Measurements from ENCODE around the gene LSM2.
"Not testable (repeated sequence)": the region's sequence is repeated elsewhere in the genome, so short reads cannot be mapped to it uniquely, and the experiment has no call there.

The LSM2 gene

DNA sequence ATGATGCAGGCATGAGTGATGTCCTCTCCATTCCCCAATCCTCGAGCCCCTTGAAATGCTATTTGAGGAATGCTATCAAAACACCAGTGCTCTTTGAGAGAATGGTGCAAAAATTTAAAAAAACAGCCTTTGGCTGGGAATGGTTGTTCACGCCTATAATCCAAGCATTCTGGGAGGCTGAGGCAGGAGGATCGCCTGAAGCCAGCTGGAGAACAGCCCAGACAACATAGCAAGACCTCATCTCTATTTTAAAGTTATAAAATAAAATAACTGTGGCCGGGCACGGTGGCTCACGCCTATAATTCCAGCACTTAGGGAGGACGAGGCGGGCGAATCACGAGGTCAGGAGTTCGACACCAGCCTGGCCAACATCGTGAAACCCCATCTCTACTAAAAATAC is 7.0 kb downstream of the LSM2 start:
- no peak for DNase-seq (ENCODE audit: low spot score)
- TF ChIP-seq, protein P1, sequence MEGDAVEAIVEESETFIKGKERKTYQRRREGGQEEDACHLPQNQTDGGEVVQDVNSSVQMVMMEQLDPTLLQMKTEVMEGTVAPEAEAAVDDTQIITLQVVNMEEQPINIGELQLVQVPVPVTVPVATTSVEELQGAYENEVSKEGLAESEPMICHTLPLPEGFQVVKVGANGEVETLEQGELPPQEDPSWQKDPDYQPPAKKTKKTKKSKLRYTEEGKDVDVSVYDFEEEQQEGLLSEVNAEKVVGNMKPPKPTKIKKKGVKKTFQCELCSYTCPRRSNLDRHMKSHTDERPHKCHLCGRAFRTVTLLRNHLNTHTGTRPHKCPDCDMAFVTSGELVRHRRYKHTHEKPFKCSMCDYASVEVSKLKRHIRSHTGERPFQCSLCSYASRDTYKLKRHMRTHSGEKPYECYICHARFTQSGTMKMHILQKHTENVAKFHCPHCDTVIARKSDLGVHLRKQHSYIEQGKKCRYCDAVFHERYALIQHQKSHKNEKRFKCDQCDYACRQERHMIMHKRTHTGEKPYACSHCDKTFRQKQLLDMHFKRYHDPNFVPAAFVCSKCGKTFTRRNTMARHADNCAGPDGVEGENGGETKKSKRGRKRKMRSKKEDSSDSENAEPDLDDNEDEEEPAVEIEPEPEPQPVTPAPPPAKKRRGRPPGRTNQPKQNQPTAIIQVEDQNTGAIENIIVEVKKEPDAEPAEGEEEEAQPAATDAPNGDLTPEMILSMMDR (IDR thresholded peaks at IDR 0.05; ENCODE audit: extremely low read depth, insufficient read depth, missing control alignments): no peak
- in situ Hi-C loops (cut with MboI; ENCODE audit: low pct_unique_long_range_greater_than_20kb, low sequenced_read_pairs, unreplicated experiment): no loop called here

DNA sequence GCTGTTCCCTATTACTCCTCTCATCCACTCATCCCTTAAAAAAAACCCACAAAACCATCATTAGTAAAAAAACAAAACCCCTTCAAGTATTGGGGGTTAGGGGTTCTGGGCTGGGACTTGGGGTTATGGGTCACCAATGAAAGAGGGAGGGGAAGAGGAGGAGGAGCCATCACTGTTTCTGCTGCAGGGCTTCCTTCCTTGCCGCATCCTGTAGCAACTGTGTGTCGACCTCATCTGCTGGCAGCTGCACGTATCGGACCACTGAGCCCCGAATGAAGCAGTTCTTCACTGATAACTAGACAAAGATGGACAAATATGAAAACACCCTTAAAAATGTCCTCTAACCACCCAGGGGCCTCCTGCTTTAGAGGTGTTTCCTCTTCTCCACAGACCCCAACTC is 9.2 kb downstream of the LSM2 start:
- TF ChIP-seq, protein P1 (IDR thresholded peaks at IDR 0.05; ENCODE audit: extremely low read depth, insufficient read depth, missing control alignments): no peak
- in situ Hi-C loops (cut with MboI; ENCODE audit: low pct_unique_long_range_greater_than_20kb, low sequenced_read_pairs, unreplicated experiment): no loop called here
- no peak for DNase-seq (ENCODE audit: low spot score)

DNA sequence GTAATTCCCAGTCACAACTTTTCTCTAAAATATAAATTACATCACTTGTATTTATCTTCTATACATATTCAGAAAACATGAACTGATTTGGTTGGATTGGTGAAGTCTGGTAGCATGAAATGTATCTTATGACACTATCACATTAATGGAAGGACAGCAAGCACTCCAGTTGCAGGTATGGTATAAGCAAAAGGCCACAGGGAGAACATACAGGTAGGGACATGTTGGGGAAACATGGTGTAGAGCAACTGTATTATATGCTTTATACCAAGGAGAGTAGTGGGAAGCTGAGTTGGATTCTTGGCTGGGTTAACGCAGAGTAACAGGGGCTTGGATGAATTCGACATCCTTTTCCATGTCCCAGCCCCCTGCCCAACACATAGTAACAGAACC is 9.8 kb downstream of the LSM2 start:
- TF ChIP-seq, protein P1 (IDR thresholded peaks at IDR 0.05; ENCODE audit: extremely low read depth, insufficient read depth, missing control alignments): no peak
- in situ Hi-C loops (cut with MboI; ENCODE audit: low pct_unique_long_range_greater_than_20kb, low sequenced_read_pairs, unreplicated experiment): no loop called here
- no peak for DNase-seq (ENCODE audit: low spot score)

GRCh38 chr6:31795616-31796298 is 11.0 kb downstream of the LSM2 start, which contains the start of gene VARS1:
Gene VARS1 (minus strand): TSS chr6:31795752. CDS start chr6:31795217, 535 bp downstream.
- TF ChIP-seq, protein P1 (IDR thresholded peaks at IDR 0.05; ENCODE audit: extremely low read depth, insufficient read depth, missing control alignments): peak; percentile 96
- in situ Hi-C loops (cut with MboI; ENCODE audit: low pct_unique_long_range_greater_than_20kb, low sequenced_read_pairs, unreplicated experiment): no loop called here

DNA sequence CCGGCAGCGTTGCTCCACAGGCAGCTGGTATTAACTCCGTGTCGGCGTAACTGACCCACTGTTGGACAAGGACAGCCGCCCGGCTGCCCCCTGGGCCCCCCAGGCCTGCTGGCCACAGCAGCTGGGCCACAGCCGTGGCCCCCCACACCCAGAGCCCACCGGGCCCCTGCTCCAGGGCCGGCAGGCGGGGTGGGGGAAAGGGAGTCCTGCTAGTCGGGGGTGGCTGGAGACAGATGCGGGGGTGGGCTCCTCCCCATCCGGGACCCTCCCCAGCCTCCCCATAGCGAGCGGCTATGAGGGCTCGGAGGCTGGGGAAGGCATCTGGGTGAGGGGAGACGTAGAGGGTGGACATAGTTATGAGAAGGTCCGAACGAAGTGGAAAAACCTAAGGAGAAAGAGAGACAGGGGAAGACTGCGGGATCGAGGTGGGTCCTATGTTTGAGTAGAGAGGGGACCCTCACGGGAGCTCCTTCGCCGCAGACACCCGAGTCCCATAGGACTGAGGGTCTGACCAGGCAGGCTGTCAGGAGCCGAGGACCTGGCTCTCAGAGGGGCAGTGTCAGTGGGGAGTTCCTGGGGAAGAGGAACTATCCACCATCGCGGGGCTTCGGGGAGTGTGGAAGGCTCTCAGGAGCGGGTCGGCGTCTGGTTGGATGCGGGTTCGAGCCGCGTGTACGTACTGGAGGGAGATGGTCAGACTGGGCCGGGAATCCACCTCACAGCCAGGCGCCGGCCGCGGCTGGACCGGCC is 11.7 kb downstream of the LSM2 start:
- TF ChIP-seq, protein P1 (IDR thresholded peaks at IDR 0.05; ENCODE audit: extremely low read depth, insufficient read depth, missing control alignments): no peak
- in situ Hi-C loops (cut with MboI; ENCODE audit: low pct_unique_long_range_greater_than_20kb, low sequenced_read_pairs, unreplicated experiment): no loop called here
- no peak for DNase-seq (ENCODE audit: low spot score)

More at GRCh38 chr6:31795616-31796298, 11.0 kb downstream of the LSM2 start, which contains the start of gene VARS1:
- DNase-seq (ENCODE audit: low spot score): peak; percentile 98

DNA sequence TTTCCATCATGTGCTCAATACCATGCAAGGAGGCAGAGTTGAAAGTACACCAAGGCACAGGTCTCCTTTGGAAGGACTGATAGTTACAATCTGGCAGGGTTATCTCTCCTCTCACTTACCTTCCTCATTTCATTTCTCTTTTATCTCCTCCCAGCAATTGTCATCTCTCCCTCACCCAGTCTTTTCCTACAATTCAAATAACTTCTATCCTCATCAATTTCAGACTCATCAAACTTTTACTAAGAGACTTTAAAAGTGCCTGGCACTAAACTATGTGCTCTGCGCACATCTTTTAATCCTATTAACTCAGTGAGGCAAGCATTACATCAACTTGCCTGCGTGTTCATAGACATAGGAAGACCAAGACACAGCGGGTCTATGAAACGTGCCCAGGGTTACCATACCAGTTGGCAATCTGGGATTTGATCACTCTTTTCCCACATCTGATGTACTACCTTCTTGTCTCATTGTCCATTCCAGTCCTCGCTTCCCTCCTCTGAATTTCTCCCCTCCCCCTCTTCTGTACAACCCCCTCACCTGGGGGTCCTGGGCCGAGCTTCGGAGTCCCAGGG is 12.4 kb downstream of the LSM2 start:
- in situ Hi-C loops (cut with MboI; ENCODE audit: low pct_unique_long_range_greater_than_20kb, low sequenced_read_pairs, unreplicated experiment): no loop called here
- TF ChIP-seq, protein P1 (IDR thresholded peaks at IDR 0.05; ENCODE audit: extremely low read depth, insufficient read depth, missing control alignments): no peak
- peak; percentile 44 for DNase-seq (ENCODE audit: low spot score)

DNA sequence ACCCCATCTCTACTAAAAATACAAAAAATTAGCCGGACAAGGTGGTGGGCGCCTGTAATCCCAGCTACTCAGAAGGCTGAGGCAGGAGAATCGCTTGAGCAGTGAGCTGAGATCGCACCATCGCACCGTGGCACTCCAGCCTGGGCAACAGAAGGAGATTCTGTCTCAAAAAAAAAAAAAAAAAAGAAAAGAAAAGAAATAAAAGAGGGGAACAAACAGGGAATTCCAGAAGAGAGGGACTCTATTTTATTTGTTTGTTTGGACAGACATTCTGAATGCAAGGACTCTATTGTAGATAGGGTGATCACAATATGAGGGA is 12.9 kb downstream of the LSM2 start:
- DNase-seq (ENCODE audit: low spot score); in situ Hi-C loops (cut with MboI; ENCODE audit: low pct_unique_long_range_greater_than_20kb, low sequenced_read_pairs, unreplicated experiment): not testable (repeated sequence)

Measured in GM13977 (cell line).